Stimulated activated memory B cell treated with anti-CD40 and anti-IgM and Interleukin-4, amounts not matched to agents 10 μg/mL and 1 μg/mL and 100 μg/mL, for 72 hours (primary cell): ENCODE results near the gene CNTROB.

Experiments
- ATAC-seq: fragments of 150-1000 bp; cut with Tn5 transposase; 2 replicates; pipeline ENCODE4 v1.10.0; 2021
- H3K27ac Mint-ChIP-seq: one replicate; pipeline ENCODE4 v1.8.0; 2022; ENCODE audit warnings: mild to moderate bottlenecking, mixed read lengths
- H3K27me3 Mint-ChIP-seq: one replicate; pipeline ENCODE4 v1.8.0; 2022; ENCODE audit warnings: mixed read lengths
- H3K36me3 Mint-ChIP-seq: one replicate; pipeline ENCODE4 v1.8.0; 2022; ENCODE audit warnings: mixed read lengths
- H3K4me1 Mint-ChIP-seq: one replicate; pipeline ENCODE4 v1.8.0; 2022; ENCODE audit warnings: mixed read lengths
- H3K4me3 Mint-ChIP-seq: one replicate; pipeline ENCODE4 v1.8.0; 2022; ENCODE audit warnings: mild to moderate bottlenecking, moderate library complexity, mixed read lengths
- H3K9me3 Mint-ChIP-seq: one replicate; pipeline ENCODE4 v1.8.0; 2022; ENCODE audit warnings: mixed read lengths

CNTROB gene

DNA sequence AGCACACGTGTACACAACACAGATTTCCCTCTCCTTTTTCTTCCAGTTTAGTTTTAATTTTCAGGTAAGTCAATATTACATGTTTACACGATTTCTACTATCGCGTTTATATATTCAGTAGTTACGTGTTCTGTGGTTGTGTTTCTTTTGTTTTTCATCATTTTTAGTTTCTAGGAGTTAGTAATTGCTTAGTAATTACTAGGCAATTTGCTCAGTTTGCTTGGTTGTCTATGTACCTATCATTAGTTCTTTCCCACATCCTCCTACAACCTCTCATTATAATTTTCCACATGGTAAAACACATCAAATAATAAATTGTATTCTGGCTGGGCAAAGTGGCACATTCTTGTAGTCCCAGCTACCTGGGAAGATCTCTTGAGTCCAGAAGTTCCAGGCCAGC, 45.8 kb downstream of the CNTROB start:
- peaks cover 48% of the 10 kb centered on the region for H3K27me3 Mint-ChIP-seq
- no peak overlapping the region for H3K4me3 Mint-ChIP-seq
- no peaks in the 10 kb centered on the region for H3K4me1 Mint-ChIP-seq
- H3K9me3 Mint-ChIP-seq, result peaks cover 14% of the 10 kb centered on the region
- ATAC-seq, result no peak
- H3K27ac Mint-ChIP-seq, result no peak overlapping the region
- peaks cover 16% of the 10 kb centered on the region for H3K36me3 Mint-ChIP-seq

DNA sequence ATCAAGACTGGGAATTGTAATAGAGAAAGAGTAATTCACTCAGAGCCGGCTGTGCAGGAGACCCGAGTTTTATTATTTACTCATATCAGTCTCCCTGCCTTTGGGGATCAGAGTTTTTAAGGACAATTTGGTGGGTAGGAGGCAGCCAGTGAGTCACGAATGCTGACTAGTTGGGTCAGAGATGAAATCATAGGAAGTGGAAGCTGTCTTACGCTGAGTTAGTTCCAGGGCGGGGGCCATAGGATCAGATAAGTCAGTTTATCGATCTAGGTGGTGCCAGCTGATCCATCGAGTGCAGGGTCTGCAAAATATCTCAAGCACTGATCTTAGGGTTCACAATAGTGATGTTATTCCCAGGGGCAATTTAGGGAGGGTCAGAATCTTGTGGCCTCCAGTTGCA, 50.2 kb downstream of the CNTROB start:
- H3K4me3 Mint-ChIP-seq, result no peak overlapping the region
- peaks cover 54% of the 10 kb centered on the region for H3K27me3 Mint-ChIP-seq
- no peaks in the 10 kb centered on the region for H3K4me1 Mint-ChIP-seq
- ATAC-seq, result no peak
- H3K27ac Mint-ChIP-seq, result no peak overlapping the region
- no peaks in the 10 kb centered on the region for H3K36me3 Mint-ChIP-seq
- no peaks in the 10 kb centered on the region for H3K9me3 Mint-ChIP-seq

DNA sequence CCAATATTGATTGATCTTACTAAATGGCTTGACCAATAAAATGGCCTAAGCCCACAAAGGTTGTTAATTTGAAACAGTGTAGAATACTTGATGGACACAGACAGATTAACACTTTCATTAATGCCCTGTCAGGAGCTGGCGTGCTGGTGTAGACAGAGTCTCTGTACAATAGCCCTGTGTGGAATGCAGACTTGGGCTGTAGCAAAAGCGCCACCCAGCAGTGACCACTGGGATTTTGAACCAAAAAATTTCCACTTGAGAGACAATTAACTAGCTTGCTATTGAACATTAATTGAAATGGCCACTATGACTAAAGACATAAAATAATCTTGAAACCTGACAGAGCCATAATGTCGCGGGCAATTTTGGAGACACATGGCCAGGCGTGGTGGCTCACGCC, 50.7 kb downstream of the CNTROB start:
- Mint-ChIP-seq H3K27me3 (peaks cover 53% of the 10 kb centered on the region), H3K4me3 (no peak overlapping the region), H3K27ac (no peak overlapping the region), H3K9me3 (no peaks in the 10 kb centered on the region), H3K36me3 (no peaks in the 10 kb centered on the region), H3K4me1 (no peaks in the 10 kb centered on the region)
- ATAC-seq, result no peak

DNA sequence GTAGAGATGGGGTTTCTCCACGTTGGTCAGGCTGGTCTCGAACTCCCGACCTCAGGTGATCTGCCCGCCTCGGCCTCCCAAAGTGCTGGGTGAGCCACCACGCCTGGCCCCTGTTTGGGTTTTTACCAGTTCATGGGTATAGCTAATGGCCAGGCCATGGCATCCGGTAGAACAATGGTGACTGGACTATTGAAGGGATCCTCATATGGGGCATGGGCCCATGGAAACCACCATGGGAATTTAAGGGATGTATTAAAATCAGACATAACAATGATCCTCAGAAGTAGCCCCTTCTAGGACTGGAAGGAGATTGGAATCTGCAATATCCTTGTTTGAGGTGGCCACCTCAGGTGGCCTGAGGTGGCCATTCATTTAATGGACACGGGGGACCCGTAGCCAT, 52.9 kb downstream of the CNTROB start:
- H3K4me1 Mint-ChIP-seq, result peaks cover 11% of the 10 kb centered on the region
- no peaks in the 10 kb centered on the region for H3K9me3 Mint-ChIP-seq
- no peaks in the 10 kb centered on the region for H3K36me3 Mint-ChIP-seq
- H3K4me3 Mint-ChIP-seq, result no peak overlapping the region
- ATAC-seq, result no peak
- no peak overlapping the region for H3K27ac Mint-ChIP-seq
- peaks cover 57% of the 10 kb centered on the region for H3K27me3 Mint-ChIP-seq

DNA sequence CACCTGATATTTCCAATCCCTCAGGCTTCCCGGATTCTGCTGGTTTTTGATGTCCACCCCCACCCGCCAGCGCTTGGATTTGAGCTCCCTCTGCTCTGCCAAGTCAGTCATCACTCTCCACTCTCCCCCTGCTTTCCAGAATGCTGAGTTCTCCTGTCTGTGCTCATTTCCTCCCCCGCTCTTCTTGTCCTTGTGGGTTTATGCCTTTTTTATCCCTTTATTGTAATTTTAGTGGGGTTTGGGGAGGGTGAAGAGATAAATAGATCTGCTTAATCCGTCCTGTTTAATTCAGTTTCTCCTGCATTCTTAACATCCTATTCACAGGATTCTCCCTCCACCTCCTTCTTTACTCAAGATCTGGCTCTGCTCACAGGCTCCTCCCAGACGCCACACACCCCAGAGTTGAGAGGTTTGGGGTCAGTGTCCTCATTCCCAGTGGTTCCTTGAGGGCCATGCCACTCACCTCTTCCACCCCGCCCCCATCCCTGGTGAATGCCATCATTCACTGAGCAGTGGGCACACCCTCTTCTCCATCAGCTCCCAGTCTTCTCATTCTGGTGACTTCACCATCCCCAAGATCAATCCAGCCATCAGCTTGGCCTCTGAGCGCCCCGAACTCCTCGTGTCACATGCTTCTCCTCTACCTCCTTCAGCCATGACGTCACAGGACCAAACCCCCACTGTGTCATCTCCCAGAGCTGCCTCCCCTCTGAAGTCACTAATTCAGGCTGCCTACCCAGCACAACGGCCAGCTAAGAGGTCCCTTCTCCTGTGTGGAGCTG, 55.3 kb downstream of the CNTROB start:
- no peaks in the 10 kb centered on the region for H3K36me3 Mint-ChIP-seq
- no peak overlapping the region for H3K4me3 Mint-ChIP-seq
- H3K4me1 Mint-ChIP-seq, result peaks cover 20% of the 10 kb centered on the region
- H3K9me3 Mint-ChIP-seq, result no peaks in the 10 kb centered on the region
- ATAC-seq, result no peak
- H3K27ac Mint-ChIP-seq, result no peak overlapping the region
- peaks cover 48% of the 10 kb centered on the region for H3K27me3 Mint-ChIP-seq

DNA sequence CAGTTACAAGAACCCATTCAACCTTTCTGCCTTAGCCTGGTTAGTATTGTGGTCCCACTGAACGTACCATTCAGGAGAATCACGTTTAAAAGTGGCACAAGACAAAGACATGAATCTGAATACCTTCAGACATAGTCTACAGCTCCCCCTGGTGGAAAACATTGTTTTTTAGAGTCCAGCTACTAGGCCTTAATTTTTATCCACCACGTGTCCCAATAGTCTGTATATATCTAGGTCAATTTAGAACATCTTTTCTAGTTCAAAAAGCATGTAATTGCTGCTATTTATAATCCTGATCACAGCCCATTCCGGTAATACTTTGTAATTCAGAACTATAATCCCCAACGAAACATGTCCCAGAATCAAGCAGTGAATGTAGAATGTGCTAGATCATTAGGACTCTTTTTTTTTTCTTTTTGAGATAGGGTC, 56.8 kb downstream of the CNTROB start:
- Mint-ChIP-seq H3K4me1 (peaks cover 20% of the 10 kb centered on the region), H3K36me3 (no peaks in the 10 kb centered on the region), H3K4me3 (peak overlapping the region; percentile 7), H3K9me3 (no peaks in the 10 kb centered on the region), H3K27me3 (peaks cover 35% of the 10 kb centered on the region), H3K27ac (peak overlapping the region; percentile 68)
- peak; percentile 63 for ATAC-seq

DNA sequence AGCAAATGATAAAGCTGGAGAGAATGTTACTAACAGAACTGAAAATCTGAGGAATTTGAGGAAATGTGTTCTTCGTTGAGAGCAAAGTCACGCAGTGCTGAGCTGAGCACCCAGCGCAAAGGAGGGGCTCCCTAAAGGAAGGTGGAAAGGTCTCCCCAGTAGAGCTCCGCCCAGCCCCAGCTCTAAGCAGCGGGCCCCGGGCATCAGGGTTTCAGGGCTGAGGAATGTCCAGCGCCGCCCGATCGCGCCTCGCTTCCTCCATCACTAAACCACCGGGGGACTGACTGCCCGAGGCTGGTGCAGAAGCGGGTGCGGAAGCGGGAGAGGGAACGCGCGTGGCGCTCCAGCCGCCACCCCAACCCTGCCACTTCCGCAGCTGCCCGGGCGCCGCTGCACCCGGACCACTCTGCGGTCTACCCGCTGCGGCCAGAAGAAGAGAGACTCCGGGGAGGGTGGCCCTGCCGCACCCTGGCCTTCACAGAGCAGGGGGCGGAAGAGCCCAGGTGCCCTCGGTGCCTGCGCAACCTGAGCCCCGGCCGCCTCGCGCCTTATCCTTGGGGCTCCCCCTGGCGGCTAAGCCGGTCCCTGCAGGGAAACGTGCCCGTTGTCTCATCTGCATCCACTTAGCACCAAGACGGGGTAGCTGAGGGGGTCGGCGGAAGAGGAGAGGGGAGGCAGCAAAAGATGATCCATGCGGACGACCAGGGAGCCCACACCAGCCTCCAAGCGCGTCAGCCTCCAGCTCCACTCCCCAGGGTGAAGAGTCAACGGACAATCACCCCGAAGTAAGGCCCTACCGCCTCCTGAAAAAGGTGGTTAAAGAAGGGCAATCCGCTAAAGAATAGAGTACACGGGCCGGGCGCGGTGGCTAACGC, 58.0 kb downstream of the CNTROB start:
- Mint-ChIP-seq H3K4me1 (peaks cover 20% of the 10 kb centered on the region), H3K36me3 (no peaks in the 10 kb centered on the region), H3K9me3 (no peaks in the 10 kb centered on the region), H3K27ac (peak overlapping the region; percentile 68), H3K4me3 (peak overlapping the region; percentile 74), H3K27me3 (peaks cover 28% of the 10 kb centered on the region)
- peak; percentile 96 for ATAC-seq

DNA sequence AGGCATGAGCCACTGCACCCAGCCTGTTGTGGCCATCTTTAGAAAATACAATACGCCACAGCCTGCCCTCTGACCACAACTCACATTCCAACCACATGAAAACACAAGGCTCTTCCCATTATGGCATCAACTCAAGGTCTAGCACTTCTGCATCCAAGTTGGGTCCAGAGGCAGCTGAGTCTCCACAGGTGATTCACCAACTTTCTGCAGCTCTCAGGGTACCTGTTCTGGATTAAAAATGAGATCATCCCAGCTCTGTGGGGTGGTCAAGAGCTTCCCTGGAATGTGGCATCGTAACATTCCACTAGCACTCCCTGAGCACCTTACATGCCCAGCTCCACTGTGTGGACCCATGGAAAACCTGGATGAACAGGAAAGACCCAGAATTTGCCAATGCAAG, 60.5 kb downstream of the CNTROB start:
- ATAC-seq, result no peak
- H3K4me3 Mint-ChIP-seq, result no peak overlapping the region
- no peak overlapping the region for H3K27ac Mint-ChIP-seq
- H3K4me1 Mint-ChIP-seq, result peaks cover 26% of the 10 kb centered on the region
- peaks cover 19% of the 10 kb centered on the region for H3K27me3 Mint-ChIP-seq
- H3K9me3 Mint-ChIP-seq, result no peaks in the 10 kb centered on the region
- H3K36me3 Mint-ChIP-seq, result no peaks in the 10 kb centered on the region

DNA sequence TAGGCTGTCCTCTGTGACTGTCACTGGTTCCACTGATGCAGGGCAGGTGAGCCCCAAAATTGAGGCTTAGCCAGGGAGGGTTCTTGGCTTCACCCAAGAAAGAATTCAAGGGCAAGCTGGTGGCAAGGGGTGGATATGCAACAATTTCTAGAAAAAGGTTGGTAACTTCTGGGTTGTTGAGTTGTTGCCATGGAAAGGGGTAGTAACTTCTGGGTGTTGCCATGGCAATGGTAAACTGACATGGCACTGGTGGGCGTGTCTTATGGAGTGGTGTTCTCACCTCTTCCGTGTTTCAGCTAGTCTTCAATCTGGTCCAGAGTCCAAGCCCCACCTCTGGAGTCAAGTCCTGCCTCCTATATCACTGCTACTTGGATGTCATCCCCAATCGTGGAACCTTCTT, 60.9 kb downstream of the CNTROB start:
- Mint-ChIP-seq H3K9me3 (no peaks in the 10 kb centered on the region), H3K36me3 (no peaks in the 10 kb centered on the region), H3K4me3 (no peak overlapping the region), H3K27ac (no peak overlapping the region), H3K4me1 (peaks cover 27% of the 10 kb centered on the region), H3K27me3 (peaks cover 17% of the 10 kb centered on the region)
- ATAC-seq, result no peak

DNA sequence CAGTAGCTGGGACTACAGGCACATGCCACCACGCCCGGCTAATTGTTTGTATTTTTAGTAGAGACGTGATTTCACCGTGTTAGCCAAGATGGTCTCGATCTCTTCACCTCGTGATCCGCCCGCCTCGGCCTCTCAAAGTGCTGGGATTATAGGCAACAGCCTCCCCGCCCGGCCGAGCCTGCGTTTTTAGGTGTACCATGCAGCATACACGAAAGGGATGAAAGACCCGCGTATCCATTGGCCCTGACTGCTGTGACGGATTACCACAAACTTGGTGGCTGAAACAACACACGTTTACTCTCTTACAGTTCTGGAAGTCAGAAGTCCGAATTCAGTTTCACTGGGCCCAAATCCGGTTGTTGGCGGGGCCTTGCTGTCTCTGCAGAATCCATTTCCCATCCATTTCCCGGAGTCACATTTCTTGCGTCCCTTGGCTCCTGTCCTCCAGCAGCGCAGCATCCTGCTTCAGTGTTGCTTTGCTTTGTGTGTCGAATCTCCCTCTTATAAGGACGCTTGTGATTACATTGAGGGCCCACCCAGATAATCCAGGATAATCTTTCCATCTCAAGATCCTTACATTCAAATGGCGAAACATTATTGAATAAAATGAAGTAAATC, 62.1 kb downstream of the CNTROB start:
- Mint-ChIP-seq H3K27ac (no peak overlapping the region), H3K9me3 (no peaks in the 10 kb centered on the region), H3K36me3 (no peaks in the 10 kb centered on the region), H3K27me3 (peaks cover 19% of the 10 kb centered on the region), H3K4me3 (no peak overlapping the region), H3K4me1 (peaks cover 23% of the 10 kb centered on the region)
- ATAC-seq, result no peak

DNA sequence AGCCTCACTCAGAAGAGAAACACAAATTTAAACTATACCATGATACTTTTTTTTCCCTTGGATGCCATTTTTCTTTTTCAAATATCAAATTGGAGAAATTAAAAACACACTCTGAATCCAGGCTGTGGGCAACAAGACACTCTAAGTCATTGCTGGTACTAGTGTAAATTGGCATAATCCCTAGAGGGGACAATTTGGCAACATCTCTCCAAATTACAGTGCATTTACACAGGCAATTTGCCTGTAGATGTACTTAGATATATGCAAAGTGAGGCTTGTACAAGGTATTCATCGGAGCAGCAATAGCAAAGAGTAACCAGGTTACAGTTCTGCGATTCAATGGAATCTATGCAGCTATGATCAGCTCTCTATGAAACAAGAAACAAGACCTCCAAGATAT, 63.7 kb downstream of the CNTROB start:
- no peak for ATAC-seq
- peaks cover 9% of the 10 kb centered on the region for H3K4me1 Mint-ChIP-seq
- H3K9me3 Mint-ChIP-seq, result no peaks in the 10 kb centered on the region
- H3K4me3 Mint-ChIP-seq, result no peak overlapping the region
- peaks cover 28% of the 10 kb centered on the region for H3K27me3 Mint-ChIP-seq
- H3K27ac Mint-ChIP-seq, result no peak overlapping the region
- H3K36me3 Mint-ChIP-seq, result no peaks in the 10 kb centered on the region

DNA sequence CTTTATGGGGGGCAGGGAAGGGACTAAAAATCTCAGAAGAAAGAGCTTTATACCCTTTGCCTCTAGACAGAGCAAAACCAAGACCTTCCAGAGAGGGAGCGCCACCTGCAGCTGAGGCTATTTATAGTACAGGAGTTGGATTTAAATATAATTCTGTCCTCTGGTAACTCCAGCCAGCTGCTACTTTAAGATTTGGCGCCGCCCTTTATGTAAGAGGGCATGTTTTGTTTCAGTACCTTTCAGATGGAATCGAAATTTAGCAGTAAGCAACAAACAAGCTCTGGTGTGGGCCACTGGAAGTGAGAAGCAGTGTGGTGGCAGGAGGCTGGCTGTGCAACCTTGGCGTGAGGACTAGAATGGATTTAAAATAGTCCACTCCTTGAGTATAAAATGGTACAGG, 65.2 kb downstream of the CNTROB start:
- Mint-ChIP-seq H3K27me3 (peaks cover 42% of the 10 kb centered on the region), H3K27ac (no peak overlapping the region), H3K4me1 (peaks cover 13% of the 10 kb centered on the region), H3K4me3 (no peak overlapping the region), H3K36me3 (no peaks in the 10 kb centered on the region), H3K9me3 (no peaks in the 10 kb centered on the region)
- ATAC-seq, result no peak
